ENCODE measurements around the gene MYD88.

GRCh38 chr3:38133557-38134405 lies 4.7 kb upstream of the MYD88 start:
- TF ChIP-seq, protein P1, sequence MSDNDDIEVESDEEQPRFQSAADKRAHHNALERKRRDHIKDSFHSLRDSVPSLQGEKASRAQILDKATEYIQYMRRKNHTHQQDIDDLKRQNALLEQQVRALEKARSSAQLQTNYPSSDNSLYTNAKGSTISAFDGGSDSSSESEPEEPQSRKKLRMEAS (IDR thresholded peaks at IDR 0.05): peak; percentile 91
- TF ChIP-seq, protein P2, sequence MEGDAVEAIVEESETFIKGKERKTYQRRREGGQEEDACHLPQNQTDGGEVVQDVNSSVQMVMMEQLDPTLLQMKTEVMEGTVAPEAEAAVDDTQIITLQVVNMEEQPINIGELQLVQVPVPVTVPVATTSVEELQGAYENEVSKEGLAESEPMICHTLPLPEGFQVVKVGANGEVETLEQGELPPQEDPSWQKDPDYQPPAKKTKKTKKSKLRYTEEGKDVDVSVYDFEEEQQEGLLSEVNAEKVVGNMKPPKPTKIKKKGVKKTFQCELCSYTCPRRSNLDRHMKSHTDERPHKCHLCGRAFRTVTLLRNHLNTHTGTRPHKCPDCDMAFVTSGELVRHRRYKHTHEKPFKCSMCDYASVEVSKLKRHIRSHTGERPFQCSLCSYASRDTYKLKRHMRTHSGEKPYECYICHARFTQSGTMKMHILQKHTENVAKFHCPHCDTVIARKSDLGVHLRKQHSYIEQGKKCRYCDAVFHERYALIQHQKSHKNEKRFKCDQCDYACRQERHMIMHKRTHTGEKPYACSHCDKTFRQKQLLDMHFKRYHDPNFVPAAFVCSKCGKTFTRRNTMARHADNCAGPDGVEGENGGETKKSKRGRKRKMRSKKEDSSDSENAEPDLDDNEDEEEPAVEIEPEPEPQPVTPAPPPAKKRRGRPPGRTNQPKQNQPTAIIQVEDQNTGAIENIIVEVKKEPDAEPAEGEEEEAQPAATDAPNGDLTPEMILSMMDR (IDR thresholded peaks at IDR 0.05; ENCODE audit: low read depth, low read length, missing input control): no peak
- TF ChIP-seq FOXA1 (IDR thresholded peaks at IDR 0.05): peak; percentile 95
- TF ChIP-seq SP1 (IDR thresholded peaks at IDR 0.05): peak; percentile 100

Data from liver (tissue), 3 donors.